Stimulated activated CD8-positive, alpha-beta memory T cell treated with anti-CD3 and anti-CD28 coated beads, Interleukin-15, amount 100 ng/mL, for 48 hours (primary cell): ENCODE results near the gene SFTPB.
"Not testable (repeated sequence)": the region's sequence is repeated elsewhere in the genome, so short reads cannot be mapped to it uniquely, and the experiment has no call there.

ENCODE experiments used
- DNase-seq, 2 donors: peaks; one replicate each; pipeline ENCODE4 v3.0.0-alpha.2; 2020; ENCODE audit warnings: low read depth in 2 of 2

Gene SFTPB

GRCh38 chr2:85668009-85668856 lies at the start of gene SFTPB:
Gene SFTPB, minus strand, starts transcription at chr2:85668199. Its CDS starts 16 bp downstream, at chr2:85668183.
- DNase-seq, result no peak

- DNase-seq, result no peak
Measured at GRCh38 chr2:85717308-85718008, 49.5 kb upstream of the SFTPB start.

GRCh38 chr2:85716346-85716914 lies 48.4 kb upstream of the SFTPB start:
- DNase-seq, result no peak

GRCh38 chr2:85714841-85715240 lies 46.8 kb upstream of the SFTPB start:
- DNase-seq, result no peak

- DNase-seq, result not testable (repeated sequence)
Measured at GRCh38 chr2:85714421-85714820, 46.4 kb upstream of the SFTPB start.

- DNase-seq, result no peak
Measured at GRCh38 chr2:85713836-85714235, 45.8 kb upstream of the SFTPB start.

GRCh38 chr2:85712849-85713612 lies 45.0 kb upstream of the SFTPB start:
- no peak for DNase-seq

GRCh38 chr2:85712336-85712735 lies 44.3 kb upstream of the SFTPB start:
- no peak for DNase-seq

GRCh38 chr2:85711578-85712060 lies 43.6 kb upstream of the SFTPB start:
- DNase-seq, result no peak

GRCh38 chr2:85710687-85711577 lies 42.9 kb upstream of the SFTPB start:
- DNase-seq, result no peak

- DNase-seq, result no peak
Measured at GRCh38 chr2:85709401-85709811, 41.4 kb upstream of the SFTPB start.

GRCh38 chr2:85708641-85709040 lies 40.6 kb upstream of the SFTPB start:
- DNase-seq, result no peak

- DNase-seq, result peak; percentile 31 to 34
Measured at GRCh38 chr2:85707304-85707703, 39.3 kb upstream of the SFTPB start.

GRCh38 chr2:85706599-85707296 lies 38.7 kb upstream of the SFTPB start:
- no peak for DNase-seq

GRCh38 chr2:85706063-85706462 lies 38.1 kb upstream of the SFTPB start:
- no peak for DNase-seq

GRCh38 chr2:85705680-85706039 lies 37.7 kb upstream of the SFTPB start:
- DNase-seq, result no peak

- no peak for DNase-seq
Measured at GRCh38 chr2:85704800-85705679, 37.0 kb upstream of the SFTPB start.

- no peak for DNase-seq
Measured at GRCh38 chr2:85704038-85704437, 36.0 kb upstream of the SFTPB start.

GRCh38 chr2:85703329-85703728 lies 35.3 kb upstream of the SFTPB start:
- no peak for DNase-seq
